Activated CD8-positive, alpha-beta memory T cell treated with anti-CD3 and anti-CD28 coated beads, Interleukin-2, amount 50 U/mL, for 1 hour (primary cell): ENCODE results near the gene CLEC16A.

ENCODE experiments used
- DNase-seq: peaks from one replicate; pipeline ENCODE4 v3.0.0-alpha.2; 2020; ENCODE audit errors: extremely low read depth

The CLEC16A gene

DNA sequence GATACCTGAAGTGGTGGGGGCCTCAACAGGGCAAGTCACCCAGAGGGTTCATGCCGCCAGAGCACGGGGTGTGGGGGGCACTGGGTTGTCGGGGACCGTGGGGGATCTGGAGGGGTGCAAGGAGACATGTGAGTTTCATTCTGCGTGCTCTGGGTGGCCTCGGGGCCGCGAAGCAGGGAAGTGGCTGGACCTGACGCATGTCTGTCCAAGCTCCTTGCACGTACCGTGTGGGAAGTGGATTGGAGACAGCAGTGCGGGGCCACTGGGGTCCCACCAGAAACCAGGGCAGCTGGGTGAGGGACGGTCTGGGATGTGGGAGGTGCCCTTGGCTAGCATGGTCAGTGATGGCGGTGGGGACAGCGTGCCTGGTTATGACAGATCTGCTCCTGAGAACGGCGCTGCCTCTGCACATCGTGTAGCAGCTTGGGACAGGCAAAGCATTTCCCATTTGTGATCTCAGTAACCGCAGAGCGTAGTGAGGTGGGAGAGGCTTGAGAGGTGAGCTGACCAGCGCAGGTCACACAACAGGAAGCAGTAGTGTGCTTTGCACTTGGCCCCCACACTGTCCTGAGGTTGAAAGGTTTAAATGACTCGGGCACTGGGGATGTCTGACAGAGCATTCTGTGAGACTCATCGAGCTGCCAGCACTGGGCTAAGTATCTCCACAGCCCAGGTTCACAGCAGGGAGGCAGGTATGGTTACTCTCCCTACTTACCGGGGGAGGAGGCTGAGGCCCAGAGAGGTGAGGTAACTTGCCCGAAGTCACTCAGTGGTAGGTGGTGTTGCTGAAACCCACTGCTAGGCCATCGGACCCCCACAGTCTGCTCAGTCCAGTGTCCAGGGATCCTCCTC lies 197.3 kb downstream of the CLEC16A start:
- DNase-seq = no peak

DNA sequence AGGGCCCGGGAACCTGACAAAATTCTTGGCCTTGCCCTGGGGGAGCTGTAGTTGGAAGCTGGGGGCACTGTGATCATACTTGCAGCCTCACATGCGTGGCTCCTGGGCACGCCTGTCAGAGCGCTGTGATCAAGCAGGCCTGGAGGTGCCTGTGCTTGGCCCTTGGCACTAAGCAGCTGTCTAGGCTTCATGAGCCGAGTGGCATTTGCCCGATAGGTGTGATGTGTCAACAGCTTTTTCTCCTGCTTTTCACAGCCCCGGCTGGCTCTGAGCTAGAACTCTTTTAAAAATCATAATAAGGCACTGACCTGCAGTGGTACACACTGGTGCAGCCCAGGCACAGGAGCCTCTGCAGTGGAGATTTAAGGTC lies 197.9 kb downstream of the CLEC16A start:
- DNase-seq = no peak

DNA sequence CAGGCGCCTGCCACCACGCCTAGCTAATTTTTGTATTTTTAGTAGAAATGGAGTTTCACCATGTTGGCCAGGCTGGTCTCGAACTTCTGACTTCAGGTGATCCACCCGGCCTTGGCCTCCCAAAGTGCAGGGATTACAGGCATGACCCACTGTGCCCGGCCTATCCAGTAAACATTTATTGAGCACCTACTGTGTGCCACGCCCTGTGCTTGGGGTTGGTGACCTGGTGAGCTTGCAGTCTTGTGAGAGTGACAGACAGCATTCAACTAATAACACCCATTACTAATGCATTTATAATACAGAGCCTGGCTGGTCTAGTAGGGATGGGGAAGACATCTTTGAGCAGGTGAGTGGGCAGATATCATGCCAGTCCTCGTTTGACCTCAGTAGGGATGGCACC lies 198.6 kb downstream of the CLEC16A start:
- DNase-seq = no peak

DNA sequence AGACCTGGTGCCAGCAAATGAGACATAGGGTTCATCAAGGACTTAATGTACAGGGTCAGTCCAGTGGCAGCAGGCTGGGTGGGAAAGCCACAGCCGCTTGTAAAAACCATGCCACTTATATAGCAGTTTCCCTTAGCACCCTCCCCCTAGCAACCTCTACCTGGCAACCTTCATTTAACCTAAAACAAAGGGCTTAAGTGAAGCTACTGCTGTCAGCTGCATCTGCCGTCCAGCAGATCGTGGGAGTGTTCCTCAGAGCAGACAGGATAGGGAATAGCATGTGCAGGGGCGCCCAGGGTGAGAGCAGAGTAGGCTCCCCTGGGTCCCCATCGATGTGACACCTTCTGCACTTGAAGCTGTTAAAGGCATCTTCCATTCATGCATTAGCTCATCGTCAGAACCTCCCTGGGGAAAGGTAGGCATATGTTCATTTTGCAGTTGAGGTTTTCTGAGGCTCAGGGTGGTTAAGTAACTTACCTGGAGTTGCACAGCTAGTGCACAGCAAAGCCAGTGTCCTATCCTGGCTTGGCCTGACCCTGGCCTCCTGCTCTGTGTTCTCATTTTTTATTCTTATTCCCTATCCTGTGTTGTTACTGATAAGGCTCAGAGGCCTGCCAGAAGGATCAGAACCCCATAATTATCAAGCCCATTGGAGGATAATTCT lies 199.1 kb downstream of the CLEC16A start:
- no peak for DNase-seq

DNA sequence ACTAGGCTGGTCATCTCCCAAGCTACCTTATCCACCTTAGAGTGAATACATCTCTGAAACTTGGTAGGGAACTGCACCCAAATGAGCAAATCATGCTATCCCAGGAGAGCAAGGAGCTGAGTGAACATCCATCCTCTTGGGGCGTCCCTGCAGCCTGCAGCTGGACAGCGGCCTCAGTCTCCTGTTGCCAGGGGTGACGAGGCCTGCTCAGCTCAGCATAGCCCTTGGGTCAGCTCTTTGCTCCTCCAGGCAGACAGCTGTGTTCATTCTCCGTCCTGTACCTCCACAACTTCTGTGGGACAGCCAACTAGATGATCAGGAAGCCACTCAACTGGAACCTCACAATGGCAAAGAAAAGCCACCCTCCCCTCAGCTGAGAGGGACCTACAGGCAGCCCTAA lies 199.8 kb downstream of the CLEC16A start:
- no peak for DNase-seq

DNA sequence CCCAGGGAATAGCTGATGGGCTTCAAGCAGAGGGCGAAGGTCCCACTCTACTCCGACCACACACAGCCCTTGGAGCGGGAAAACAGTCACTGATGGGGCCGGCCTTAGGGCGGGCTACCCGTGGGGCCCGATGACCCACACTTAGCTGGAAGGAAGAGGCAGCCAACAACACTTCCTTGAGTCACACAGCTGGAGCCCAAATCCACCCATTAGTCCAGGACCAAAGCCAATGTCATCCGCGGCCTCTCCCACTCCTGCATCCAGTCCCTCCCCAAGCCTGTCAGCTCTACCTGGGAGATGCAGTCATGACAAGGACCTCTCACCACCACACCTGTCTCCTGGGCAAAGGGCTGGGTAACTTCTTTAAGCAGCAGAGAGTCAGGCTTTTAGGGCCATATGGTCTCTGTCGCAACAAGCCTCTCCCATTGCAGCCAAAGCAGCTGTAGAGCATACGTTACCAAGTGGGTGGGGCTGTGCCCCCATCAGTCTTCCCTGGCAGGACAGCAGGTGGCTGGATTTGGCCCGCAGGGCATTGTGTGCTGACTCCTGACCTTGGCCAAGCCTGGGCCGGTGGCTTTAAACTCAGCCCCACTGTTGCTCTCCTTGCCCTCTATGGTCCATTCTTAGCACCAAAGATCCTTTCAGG lies 200.9 kb downstream of the CLEC16A start:
- DNase-seq = no peak

DNA sequence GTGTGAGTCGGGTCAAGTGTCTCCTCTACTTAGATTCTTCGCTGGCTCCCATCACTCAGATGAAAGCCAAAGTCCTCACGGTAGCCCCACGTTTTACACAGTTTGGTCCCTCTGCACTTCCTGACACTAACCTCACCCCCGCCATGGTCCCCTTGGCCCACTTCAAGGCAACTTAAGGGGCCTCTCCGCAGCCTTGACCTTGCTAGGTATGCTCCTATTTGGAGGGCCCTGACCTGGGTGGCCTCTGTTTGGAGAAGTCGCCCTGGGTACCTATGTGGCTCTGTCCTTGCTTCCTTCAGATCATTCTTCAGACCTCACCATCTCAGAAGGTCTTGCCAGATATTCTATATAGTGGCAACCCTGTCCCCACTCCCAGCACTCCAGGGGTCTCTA lies 201.5 kb downstream of the CLEC16A start:
- DNase-seq = no peak

DNA sequence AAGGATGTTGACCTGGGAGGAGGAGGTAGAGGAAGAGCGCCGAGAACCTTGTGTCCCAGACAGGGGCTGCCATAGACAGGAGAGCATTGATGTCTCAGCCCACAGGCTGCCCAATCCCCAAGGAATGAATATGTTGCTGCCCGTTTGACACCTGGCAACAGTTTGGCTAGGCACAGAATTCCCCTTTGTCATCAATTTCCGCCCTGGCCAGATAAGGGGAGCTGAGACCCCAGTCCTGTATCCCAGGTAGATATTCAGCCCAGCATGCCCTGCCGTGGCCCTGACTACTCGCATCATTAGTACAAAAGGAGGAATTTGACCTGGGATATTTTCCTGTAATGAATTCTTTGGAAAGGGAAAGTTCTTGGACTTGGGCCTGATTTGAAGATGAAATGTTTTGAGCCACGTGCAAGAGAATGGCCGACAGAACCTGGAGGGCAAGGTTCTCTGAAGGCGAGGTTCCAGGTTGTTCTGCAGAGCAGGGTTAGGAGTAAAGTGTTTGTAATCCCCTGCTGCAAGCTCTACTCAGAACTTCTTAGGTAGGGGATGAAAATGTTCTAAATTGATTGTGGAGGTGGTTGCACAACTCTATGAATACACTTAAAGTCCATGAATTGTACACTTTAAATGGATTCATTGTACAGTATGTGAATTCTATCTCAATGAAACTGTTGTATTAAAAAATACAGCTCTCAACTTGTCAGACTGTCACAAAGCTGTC lies 202.8 kb downstream of the CLEC16A start:
- DNase-seq = no peak

DNA sequence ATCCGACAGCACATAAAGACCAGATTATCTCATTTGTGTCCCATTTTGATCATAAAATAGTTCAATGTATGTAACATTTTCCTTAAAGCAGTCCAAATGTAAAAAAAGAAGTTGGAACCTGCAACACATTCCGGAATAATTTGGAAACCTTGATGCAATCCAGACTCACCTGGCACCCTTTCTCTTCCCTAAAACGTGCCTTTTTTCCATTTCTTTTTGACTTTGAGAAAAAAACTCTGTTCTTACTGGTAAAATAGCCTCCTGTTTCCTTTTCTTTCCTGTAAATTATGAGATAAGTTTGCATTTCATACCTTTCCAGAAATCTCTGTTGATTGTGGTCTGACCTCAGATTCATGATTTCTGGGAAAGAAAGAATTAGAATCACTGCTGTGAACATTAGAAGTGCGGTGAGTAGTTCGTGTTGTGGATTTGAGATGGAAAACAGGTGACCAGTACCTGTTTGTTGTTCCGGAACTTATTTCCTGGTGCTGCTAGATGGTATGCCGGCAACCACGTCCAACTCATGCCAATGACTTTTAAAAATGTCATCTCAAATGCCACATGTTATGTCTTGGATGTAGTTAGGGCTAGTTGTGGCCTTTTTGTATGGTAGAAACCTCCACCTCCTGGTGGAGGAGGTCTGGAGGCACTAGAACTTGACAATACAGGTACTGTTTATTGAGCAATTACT lies 203.5 kb downstream of the CLEC16A start:
- no peak for DNase-seq

DNA sequence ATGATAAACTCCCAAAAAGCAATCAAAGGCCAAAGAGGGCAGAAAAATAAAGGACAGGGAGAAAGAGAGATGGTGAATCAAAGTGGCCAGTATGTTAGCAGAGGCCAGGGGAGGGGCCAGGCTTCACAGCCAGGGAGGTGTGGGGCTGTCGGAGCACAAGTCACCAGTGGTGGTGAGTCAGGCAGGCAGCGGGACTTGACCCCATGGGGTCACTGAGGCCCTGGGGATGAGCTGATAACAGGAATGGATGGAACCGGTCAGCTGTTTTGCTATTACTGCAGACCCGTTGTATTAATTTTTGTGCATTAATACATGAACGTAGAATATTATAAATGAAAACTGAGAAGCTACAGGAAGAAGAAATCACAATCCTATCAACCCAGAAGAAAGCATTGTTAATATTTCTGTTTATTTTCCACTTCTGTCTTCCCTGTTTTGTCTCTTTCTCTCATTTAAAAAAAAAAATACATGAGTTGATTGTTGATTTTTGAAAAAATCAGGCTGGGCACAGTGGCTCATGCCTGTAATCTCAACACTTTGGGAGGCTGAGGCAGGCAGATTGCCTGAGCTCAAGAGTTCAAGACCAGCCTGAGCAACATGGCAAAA lies 204.8 kb downstream of the CLEC16A start:
- no peak for DNase-seq

DNA sequence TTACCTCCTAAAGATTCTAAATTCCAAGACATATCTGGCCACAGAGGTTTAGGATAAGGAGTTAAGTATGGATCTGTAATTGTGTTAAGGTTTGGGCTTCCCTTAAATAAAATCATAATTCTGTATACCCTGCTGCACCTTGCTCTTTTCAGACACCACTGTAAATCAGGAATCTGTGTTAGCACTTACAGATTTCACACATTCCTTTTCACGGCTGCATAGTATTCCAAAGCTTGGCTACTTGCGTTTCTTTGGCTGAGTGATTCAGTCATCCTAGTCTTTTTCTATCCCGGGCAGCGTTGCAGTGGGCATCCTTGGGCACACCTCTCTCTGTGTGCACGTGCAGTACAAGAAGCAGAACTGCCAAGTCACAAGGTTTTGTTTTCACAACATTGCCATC lies 205.8 kb downstream of the CLEC16A start:
- DNase-seq = no peak

DNA sequence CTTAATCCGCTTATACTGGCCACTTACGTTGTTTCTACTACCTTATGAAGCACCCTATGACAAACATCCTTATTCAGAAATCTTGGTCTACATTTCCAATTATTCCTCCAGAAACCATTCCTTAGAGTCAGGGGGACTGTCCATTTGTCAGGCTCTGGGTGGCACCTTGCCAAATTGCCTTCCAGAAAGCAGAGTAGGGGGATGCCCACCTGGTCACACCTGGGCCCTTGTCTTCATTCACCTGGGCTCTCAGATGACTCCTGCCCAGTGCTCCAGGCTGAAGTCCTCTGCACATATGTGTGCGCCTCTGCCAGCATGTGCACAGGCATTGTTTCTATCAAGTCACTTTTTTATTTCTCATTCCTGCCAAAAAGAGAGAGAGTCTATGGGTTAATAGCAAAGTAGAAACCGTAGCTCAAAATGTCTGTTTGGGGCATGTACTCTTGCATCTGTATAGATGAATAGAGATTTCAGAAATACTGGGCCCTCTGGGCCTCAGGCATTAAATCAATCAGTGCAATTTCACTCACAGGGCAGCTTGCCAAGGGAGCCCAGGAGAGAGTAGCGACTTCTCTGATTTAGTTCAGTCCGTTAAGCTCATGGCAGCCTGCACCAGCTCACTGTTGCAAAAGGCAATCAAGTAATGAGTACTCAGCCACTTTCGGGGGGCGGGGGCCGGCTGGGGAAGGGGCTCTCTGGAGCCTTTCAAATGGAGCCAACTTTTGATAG lies 207.0 kb downstream of the CLEC16A start:
- no peak for DNase-seq

DNA sequence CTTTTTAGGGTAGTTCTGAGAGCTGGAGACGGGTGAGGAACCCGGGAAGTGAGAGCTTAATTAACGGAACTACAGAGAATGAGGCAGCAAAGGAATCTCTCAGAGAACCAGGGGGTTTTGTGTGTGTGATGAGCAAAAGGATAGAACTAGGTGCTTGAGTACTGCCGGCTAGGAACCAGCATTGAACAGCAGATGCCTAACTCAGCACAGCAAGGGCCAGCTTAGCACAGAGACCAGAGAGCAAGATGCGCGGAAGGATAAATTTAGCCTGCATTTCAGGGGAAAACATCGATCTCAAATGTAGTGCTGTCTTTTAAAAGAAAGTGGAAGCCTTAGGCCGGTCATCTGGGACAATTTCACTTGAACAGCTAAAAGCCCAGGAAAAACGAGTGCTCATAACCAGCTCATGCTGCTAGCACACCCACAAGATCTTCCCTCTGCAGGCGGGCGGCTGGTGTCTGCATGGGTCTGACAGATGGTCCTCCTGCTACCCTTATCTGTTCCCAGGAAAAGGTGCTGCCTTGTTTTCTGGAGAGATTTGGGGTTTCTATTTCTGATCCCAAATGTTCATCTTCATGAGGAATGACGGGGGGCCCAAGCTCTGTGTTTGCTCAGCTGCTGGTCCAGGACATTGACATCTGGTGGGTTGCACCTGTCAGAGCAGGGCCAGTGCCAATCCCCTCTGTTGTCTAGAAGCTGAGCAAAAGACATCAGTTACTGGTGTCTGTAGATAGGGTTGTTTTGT lies 207.7 kb downstream of the CLEC16A start:
- DNase-seq = no peak

DNA sequence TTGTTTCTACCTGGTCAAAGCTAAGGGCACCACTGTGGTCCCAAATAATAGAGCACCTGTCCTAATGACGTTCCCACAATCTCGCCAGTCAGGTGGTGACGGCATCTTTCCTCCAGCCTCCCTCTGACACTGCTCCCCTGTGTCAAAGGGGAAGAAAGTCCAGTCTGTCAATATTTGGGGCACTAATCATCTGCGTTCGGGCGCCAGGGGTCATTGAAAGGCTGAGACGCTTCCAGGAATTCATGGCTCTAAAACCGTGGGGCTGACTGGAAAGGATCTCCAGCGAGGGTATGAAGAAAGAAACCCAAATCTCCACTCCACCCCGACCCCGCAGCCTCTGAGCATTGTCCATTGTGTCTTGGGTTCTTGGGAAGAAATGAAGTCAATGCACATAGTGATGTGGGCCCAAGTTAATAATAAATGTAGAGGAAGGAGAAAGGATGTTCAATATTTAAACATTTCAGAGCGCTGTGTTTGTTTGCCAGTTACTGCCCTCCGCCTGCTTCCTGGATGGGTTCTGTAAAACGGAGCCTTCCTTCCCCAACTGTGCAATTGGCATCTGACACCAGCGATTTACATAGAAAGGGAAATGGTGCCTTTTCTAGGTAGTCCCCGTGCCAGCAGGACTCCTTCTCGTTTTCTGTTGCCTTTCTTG lies 208.4 kb downstream of the CLEC16A start:
- no peak for DNase-seq

DNA sequence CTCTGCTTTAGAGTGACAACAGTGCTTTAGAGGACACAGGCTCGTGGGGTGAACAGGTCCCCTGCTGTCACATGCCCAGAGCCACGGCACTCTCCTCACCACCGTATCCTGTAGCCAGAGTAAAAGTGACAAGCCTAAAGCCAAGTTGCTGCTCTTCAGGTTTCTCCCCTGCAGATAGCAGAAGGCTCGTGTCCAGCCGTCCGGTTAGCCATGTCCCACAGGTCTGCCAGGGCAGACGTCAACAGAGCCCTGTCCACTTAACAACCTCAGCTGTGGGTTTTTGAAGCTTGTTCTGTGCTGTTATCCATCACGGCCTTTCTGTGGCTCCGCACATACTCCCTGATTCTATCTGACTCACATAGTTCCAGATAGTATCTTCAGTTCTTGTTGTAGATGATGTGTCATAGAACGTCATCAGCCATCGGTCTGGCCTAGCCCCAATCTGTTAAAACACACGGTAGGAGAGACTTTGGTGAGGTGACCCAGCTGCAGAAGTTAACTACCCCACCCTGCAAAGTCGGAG lies 211.0 kb downstream of the CLEC16A start:
- DNase-seq = no peak

DNA sequence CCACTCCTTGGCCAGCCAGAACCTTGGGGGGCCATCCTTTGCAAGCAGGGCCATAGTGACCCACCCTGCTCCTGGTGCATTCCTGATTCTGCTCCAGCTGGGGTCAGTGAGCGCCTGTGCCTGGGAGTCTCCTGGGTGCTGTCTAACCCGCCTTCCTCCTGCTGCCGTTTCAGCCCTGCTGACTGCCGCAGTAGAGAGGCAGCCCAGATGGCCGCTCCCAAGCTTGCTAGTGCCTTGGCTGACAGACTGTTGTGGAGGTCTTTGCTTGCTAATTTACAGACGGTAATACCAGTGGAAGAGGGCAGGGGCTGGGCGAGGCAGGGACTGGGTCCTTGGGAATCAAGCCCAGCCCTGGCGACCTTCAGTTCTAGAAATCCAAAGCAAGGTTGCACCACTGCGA lies 212.0 kb downstream of the CLEC16A start:
- no peak for DNase-seq

DNA sequence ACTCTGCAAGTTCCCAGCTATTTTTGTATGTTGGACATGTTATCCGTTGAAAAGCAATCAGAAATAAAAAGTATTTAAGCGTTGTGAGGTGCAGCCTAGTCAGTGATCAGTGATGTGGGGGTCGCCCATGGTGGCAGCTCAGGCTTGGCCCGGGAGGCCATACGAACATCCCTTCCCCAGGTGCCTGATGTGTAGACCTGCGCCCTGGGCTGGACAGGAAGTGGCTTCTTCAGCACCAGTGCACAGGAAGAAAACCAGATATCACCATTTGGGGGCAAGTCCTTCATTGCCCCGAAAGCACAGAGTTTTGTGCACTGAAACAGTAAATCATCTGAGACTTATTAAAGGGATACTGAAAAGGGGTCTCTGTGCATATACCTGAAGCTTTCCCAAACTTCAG lies 212.8 kb downstream of the CLEC16A start:
- no peak for DNase-seq

DNA sequence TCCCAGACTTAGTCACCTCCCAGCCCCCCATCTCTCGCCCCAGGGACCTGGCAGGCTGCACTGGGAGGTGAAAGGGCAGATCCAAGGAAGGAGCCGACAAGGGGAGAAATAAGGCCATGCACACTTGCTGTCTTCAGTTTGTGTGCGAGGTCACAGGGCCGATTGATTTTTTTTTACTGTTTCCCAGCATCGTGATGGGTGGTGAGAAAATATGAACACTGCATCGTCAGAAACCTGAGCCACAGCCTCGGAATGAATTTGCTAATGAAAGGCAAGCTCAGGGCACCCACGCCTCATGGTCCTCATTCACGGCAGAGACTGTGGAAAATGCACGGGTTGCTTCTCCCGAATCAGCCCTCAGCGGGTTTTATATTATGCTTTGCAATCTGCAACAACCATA lies 213.7 kb downstream of the CLEC16A start:
- no peak for DNase-seq

DNA sequence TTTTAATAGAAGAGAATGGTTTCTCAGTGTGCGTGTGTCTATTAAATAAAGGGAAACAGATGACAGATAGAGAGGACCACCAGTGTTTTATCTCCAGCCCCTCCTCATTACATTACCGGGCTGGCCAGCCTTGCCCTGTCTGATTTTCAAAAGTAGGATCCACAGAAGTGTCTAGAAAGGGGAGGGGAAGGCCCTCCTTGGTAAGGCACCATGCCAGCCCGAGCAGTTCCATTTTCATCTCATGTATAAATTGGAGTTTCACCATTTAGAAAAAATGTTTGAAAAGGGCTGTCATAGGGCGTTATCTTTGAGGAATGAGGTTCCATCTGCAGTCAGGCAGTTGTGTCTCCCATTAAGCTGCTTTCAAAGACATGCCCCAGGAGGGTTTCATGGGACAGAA lies 214.9 kb downstream of the CLEC16A start:
- no peak for DNase-seq
